Uterus (tissue), 4 donors: ENCODE data around the gene NTRK1. TPM values are rescaled to one million over a fixed set of nuclear protein-coding genes. Genes with fewer than 3 reads are reported as not detected.

Experiments
- DNase-seq, 2 donors: peaks; one replicate each; pipeline ENCODE4 v3.0.0-alpha.2; 2019 to 2020
- H3K27ac ChIP-seq, 2 donors: fragments of 200-600 bp; sonication (generic); 1 replicate in 1 of 2; 2 replicates in 1 of 2; pipeline ENCODE4 v1.5.1; 2016 to 2018
- H3K27me3 ChIP-seq, 2 donors: fragments of 200-600 bp; sonication (generic); one replicate each; pipeline ENCODE4 v1.5.1; 2018 to 2019; ENCODE audit warnings: control low read depth in 1 of 2
- H3K36me3 ChIP-seq, 2 donors: fragments of 200-600 bp; sonication (generic); one replicate each; pipeline ENCODE4 v1.5.1; 2019; ENCODE audit warnings: control low read depth in 1 of 2
- H3K4me1 ChIP-seq, 2 donors: fragments of 200-600 bp; sonication (generic); one replicate each; pipeline ENCODE4 v1.5.1; 2018 to 2019; ENCODE audit warnings: control low read depth in 1 of 2
- H3K4me3 ChIP-seq, 2 donors: fragments of 200-600 bp; sonication (generic); 1 replicate in 1 of 2; 2 replicates in 1 of 2; pipeline ENCODE4 v1.5.1; 2018 to 2019; ENCODE audit warnings: mild to moderate bottlenecking in 1 of 2
- H3K9me3 ChIP-seq, 2 donors: fragments of 200-600 bp; sonication (generic); one replicate each; pipeline ENCODE4 v1.5.1; 2019; ENCODE audit warnings: control low read depth in 1 of 2
- POLR2A ChIP-seq, 2 donors: fragments of 450-650 bp; IDR thresholded peaks; one replicate each; pipeline ENCODE4 v1.6.1; 2016; ENCODE audit warnings: antibody characterized with exemption in 2 of 2, mild to moderate bottlenecking in 1 of 2, moderate library complexity in 1 of 2
- intact Hi-C: fragments of 100-400 bp; cut with DNase I; formaldehyde crosslinking; loops from one replicate; pipeline ENCODE4 v1.15.1; 2023; ENCODE audit warnings: low total_unique reads
- total RNA-seq, 4 donors: library from RNA; depleted of rRNA in 3 of 4; stranded (reverse); fragments of >200 nt in 3 of 4; gene quantifications; one replicate each; pipeline versions ENCODE4 v1.1.0 to v1.2.4, GENCODE V29; 2014 to 2023
- TF ChIP-seq, protein P1 (sequence below), 4 experiments: fragments of 200-600 bp in 2 of 4; fragments of 450-650 bp in 2 of 4; sonication (generic) in 2 of 4; IDR thresholded peaks; one replicate each; pipeline ENCODE4 v1.5.1; 2016 to 2019; ENCODE audit warnings: antibody characterized with exemption in 4 of 4, mild to moderate bottlenecking in 2 of 4, moderate library complexity in 1 of 4
- donor health status: DM: yes; HTN: yes; CAD: no.

Gene NTRK1
- total RNA-seq, 4 donors from 2014 or later: 0.35 to 19.2 (median 3.6) TPM

GRCh38 chr1:156881663-156882062 lies 21.0 kb downstream of the NTRK1 start:
- Histone ChIP-seq H3K27me3 (no peaks in the 10 kb centered on the region), H3K4me3 (no peak overlapping the region), H3K27ac (no peak overlapping the region), H3K4me1 (no peaks in the 10 kb centered on the region), H3K36me3 (no peaks in the 10 kb centered on the region), H3K9me3 (no peaks in the 10 kb centered on the region)
- TF ChIP-seq, protein P1, sequence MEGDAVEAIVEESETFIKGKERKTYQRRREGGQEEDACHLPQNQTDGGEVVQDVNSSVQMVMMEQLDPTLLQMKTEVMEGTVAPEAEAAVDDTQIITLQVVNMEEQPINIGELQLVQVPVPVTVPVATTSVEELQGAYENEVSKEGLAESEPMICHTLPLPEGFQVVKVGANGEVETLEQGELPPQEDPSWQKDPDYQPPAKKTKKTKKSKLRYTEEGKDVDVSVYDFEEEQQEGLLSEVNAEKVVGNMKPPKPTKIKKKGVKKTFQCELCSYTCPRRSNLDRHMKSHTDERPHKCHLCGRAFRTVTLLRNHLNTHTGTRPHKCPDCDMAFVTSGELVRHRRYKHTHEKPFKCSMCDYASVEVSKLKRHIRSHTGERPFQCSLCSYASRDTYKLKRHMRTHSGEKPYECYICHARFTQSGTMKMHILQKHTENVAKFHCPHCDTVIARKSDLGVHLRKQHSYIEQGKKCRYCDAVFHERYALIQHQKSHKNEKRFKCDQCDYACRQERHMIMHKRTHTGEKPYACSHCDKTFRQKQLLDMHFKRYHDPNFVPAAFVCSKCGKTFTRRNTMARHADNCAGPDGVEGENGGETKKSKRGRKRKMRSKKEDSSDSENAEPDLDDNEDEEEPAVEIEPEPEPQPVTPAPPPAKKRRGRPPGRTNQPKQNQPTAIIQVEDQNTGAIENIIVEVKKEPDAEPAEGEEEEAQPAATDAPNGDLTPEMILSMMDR (IDR thresholded peaks at IDR 0.05): no peak
- no peak for TF ChIP-seq POLR2A (IDR thresholded peaks at IDR 0.05)
- intact Hi-C loops: loop anchor here (10.0 kb wide), 1 partner anchor 187 kb away; no protein-coding TSS in a partner anchor
- DNase-seq: no peak

- intact Hi-C loops: loop anchor here (10.0 kb wide), 1 partner anchor 188 kb away; no protein-coding TSS in a partner anchor
- TF ChIP-seq, protein P1 (IDR thresholded peaks at IDR 0.05): no peak
- TF ChIP-seq POLR2A (IDR thresholded peaks at IDR 0.05): no peak
- no peak overlapping the region for H3K4me3 ChIP-seq
- no peaks in the 10 kb centered on the region for H3K36me3 ChIP-seq
- DNase-seq: no peak
- H3K27me3 ChIP-seq: no peaks in the 10 kb centered on the region
- no peak overlapping the region for H3K27ac ChIP-seq
- no peaks in the 10 kb centered on the region for H3K9me3 ChIP-seq
- no peaks in the 10 kb centered on the region for H3K4me1 ChIP-seq
Measured at GRCh38 chr1:156882543-156882942, 21.9 kb downstream of the NTRK1 start.

- no peaks in the 10 kb centered on the region for H3K36me3 ChIP-seq
- H3K4me1 ChIP-seq: no peaks in the 10 kb centered on the region
- intact Hi-C loops: loop anchor here (10.0 kb wide), 1 partner anchor 189 kb away; no protein-coding TSS in a partner anchor
- DNase-seq: no peak
- TF ChIP-seq, protein P1 (IDR thresholded peaks at IDR 0.05): no peak
- no peak for TF ChIP-seq POLR2A (IDR thresholded peaks at IDR 0.05)
- no peak overlapping the region for H3K27ac ChIP-seq
- no peaks in the 10 kb centered on the region for H3K9me3 ChIP-seq
- no peaks in the 10 kb centered on the region for H3K27me3 ChIP-seq
- no peak overlapping the region for H3K4me3 ChIP-seq
Measured at GRCh38 chr1:156883919-156884318, 23.3 kb downstream of the NTRK1 start.

DNA sequence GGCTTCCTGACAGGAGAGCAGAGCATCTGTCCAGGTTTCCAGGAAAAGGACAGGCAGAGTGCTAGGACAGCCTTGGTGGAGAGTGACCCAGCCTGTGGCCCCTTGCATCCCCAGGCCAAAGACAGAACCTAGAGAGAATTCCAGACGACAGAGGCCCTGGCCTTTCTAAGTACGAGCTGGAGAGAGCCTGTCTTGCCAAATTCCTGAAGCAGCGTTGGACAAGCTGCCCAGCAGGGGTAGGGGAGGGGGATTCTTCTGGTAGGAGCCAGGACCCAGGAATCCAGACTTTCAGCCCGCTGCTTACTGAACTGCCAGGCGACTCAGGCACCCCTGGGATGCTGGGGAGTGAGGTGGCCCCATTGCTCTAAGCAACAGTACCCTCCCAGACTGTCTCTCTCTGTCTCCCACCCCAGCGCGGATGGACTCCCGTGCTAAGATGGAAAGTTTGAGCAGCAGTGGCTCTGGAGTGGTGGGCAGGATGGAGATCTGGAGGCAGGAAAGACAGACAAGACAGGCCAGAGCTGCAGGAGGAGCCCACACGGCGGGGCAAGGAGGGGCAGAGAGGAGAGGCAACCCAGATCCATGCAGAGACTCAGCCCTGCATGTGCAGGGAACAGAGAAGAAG lies 24.0 kb downstream of the NTRK1 start:
- no peaks in the 10 kb centered on the region for H3K4me1 ChIP-seq
- no peaks in the 10 kb centered on the region for H3K27me3 ChIP-seq
- H3K9me3 ChIP-seq: no peaks in the 10 kb centered on the region
- intact Hi-C loops: loop anchor here (10.0 kb wide), 1 partner anchor 190 kb away; no protein-coding TSS in a partner anchor
- no peak for TF ChIP-seq POLR2A (IDR thresholded peaks at IDR 0.05)
- TF ChIP-seq, protein P1 (IDR thresholded peaks at IDR 0.05): no peak
- DNase-seq: no peak
- peak overlapping the region in 1 of 2 donors; percentile 20 for H3K27ac ChIP-seq
- H3K36me3 ChIP-seq: no peaks in the 10 kb centered on the region
- H3K4me3 ChIP-seq: no peak overlapping the region

DNA sequence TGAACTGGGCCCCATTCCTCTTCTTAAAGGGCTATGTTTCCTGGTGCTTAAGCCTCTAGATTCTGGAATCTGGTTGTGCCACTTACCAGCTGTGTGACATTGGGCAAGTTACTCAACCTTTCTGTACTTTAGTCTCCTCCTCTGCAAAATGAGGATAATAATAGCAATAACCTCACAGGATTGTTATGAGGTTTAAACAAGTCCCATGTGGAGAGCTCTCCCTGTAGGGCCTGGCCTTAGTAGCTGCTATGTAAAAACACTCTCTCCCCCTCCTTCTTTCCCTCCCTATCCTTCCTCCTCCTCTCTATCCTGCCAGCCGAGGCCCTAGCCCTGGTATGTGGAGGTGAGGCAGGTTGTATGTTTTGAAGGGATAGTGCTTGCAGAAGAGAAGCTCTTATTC lies 24.6 kb downstream of the NTRK1 start:
- Histone ChIP-seq H3K4me1 (no peaks in the 10 kb centered on the region), H3K27me3 (no peaks in the 10 kb centered on the region), H3K36me3 (no peaks in the 10 kb centered on the region), H3K27ac (no peak overlapping the region), H3K4me3 (no peak overlapping the region), H3K9me3 (no peaks in the 10 kb centered on the region)
- intact Hi-C loops: loop anchor here (10.0 kb wide), 1 partner anchor 191 kb away; no protein-coding TSS in a partner anchor
- no peak for DNase-seq
- TF ChIP-seq, protein P1 (IDR thresholded peaks at IDR 0.05): no peak
- TF ChIP-seq POLR2A (IDR thresholded peaks at IDR 0.05): no peak
